GM10266 (cell line): Measurements from ENCODE around the gene APIP.

ENCODE experiments used
- DNase-seq: peaks from one replicate; pipeline ENCODE4 v3.0.0; 2012; ENCODE audit errors: extremely low spot score
- CTCF ChIP-seq: IDR thresholded peaks from 2 replicates; pipeline ENCODE4 v1.5.1; 2012; ENCODE audit warnings: mild to moderate bottlenecking, low read depth; ENCODE audit not compliant: control insufficient read depth, insufficient read depth; ENCODE audit errors: missing control alignments

Gene APIP

GRCh38 chr11:34865261-34865660 is 50.9 kb downstream of the APIP start:
- no peak for TF ChIP-seq CTCF
- no peak for DNase-seq

- no peak for TF ChIP-seq CTCF
Measured at GRCh38 chr11:34864424-34864823, 51.8 kb downstream of the APIP start.

GRCh38 chr11:34863048-34863447 is 53.1 kb downstream of the APIP start:
- TF ChIP-seq CTCF: no peak
- DNase-seq: no peak

More at GRCh38 chr11:34864424-34864823, 51.8 kb downstream of the APIP start:
- no peak for DNase-seq

- no peak for DNase-seq
- TF ChIP-seq CTCF: no peak
Measured at GRCh38 chr11:34860518-34860917, 55.7 kb downstream of the APIP start.

DNA sequence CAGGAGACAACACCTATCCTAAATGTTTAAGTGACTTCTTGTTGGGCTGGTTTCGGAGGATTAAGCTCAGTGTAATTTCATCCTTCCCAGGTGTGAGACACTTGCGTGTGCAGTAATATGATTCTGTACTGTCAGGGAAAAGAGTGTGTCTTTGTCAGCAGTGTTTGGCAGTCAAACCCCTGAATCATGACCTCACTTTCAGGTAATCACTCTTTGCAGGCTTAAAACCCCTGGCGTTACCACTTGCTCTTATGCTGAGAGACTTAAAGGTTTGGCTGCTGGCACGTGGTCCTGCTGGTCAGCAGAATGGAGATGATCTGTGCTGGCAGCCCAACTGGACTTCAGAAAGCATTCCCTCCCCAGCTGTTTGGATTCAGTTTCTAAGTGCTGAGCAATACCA is 56.1 kb downstream of the APIP start:
- no peak for TF ChIP-seq CTCF
- DNase-seq: no peak

- TF ChIP-seq CTCF: no peak
Measured at GRCh38 chr11:34859496-34859895, 56.7 kb downstream of the APIP start.

DNA sequence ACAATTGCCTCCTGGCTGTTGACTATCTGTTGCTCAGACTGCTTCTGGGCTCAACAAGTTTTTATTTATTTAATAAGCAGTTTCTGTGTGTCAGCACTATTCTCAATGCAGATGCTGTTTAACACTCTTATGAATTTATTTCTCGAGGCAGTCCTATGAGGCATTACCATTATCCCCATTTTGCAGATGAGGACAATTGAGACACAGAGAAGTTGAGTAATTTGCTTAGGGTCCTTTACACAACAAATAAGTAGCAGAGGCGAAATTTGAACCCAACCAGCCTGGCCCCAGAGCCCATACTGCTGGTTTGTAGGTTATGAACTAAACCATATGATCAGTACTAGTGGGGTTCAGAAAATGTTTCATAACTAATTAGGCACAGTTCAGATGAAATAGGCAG is 58.7 kb downstream of the APIP start:
- no peak for DNase-seq
- no peak for TF ChIP-seq CTCF

More at GRCh38 chr11:34859496-34859895, 56.7 kb downstream of the APIP start:
- no peak for DNase-seq
